Testis (tissue), 2 donors: Measurements from ENCODE around the gene TRMT11.

Experiments
- POLR2A ChIP-seq: fragments of 450-650 bp; IDR thresholded peaks from one replicate; pipeline ENCODE4 v1.6.1; 2017; ENCODE audit warnings: antibody characterized with exemption, mild to moderate bottlenecking, moderate library complexity
- TF ChIP-seq, protein P1 (sequence below), 3 experiments: fragments of 450-650 bp in 2 of 3; fragments of 200-600 bp in 1 of 3; sonication (generic) in 1 of 3; IDR thresholded peaks; one replicate each; pipeline ENCODE4 v1.5.1; 2016 to 2019; ENCODE audit warnings: antibody characterized with exemption in 3 of 3, mild to moderate bottlenecking in 2 of 3, moderate library complexity in 1 of 3

DNA sequence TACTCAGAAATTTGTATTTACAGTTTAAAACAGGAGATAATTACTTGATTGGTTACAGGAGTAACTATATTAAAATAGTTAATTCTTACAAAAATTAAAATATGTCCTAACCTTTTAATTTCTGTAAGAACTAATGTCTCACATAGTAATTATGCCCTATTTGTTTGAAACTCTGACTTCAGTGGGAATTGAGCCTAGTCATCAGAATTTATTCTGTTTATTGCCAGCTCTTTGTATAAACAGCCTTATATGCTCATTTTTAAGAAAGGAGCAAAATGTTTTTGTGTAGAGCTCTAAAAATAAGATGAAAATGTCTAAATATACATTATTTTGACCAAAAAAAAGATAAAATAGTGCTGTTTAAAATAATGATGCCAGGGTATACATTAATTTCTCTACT lies 21.5 kb downstream of the TRMT11 start:
- TF ChIP-seq, protein P1, sequence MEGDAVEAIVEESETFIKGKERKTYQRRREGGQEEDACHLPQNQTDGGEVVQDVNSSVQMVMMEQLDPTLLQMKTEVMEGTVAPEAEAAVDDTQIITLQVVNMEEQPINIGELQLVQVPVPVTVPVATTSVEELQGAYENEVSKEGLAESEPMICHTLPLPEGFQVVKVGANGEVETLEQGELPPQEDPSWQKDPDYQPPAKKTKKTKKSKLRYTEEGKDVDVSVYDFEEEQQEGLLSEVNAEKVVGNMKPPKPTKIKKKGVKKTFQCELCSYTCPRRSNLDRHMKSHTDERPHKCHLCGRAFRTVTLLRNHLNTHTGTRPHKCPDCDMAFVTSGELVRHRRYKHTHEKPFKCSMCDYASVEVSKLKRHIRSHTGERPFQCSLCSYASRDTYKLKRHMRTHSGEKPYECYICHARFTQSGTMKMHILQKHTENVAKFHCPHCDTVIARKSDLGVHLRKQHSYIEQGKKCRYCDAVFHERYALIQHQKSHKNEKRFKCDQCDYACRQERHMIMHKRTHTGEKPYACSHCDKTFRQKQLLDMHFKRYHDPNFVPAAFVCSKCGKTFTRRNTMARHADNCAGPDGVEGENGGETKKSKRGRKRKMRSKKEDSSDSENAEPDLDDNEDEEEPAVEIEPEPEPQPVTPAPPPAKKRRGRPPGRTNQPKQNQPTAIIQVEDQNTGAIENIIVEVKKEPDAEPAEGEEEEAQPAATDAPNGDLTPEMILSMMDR (IDR thresholded peaks at IDR 0.05), result no peak
- no peak for TF ChIP-seq POLR2A
